ENCODE measurements around the gene WDR74. TPM values are rescaled to one million over a fixed set of nuclear protein-coding genes. Genes with fewer than 3 reads are reported as not detected.

The WDR74 gene
- total and polyA plus RNA-seq, 4 donors, result 26.2 to 64.1 (median 42.0) TPM

DNA sequence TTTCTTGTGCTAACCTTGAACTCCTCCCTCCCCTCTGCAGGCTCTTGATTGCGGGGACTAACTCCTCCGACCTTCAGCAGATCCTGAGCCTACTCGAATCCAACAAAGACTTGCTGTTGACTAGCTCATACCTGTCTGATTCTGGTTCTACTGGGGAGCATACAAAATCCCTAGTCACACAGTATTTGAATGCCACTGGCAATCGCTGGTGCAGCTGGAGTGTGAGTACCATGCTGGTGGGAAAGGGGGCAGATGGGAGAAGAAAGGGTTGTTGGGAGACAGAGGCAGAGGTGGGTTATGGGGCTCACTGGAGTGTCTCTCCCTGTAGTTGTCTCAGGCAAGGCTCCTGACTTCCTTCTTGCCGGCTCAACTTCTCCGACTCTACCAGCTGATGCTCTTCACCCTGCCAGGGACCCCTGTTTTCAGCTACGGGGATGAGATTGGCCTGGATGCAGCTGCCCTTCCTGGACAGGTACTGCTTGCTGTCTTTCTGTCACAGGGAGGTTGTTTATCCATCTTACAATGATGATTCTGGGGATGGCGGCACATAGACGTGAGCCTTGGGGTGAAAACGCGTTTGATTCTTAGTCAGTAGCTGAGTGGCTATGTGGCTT is 45.9 kb upstream of the WDR74 start:
- ATAC-seq (ENCODE audit: insufficient read depth, low FRiP score), result no peak
- H3K4me3 ChIP-seq, result no peak overlapping the region

GRCh38 chr11:62883673-62884072 is 44.3 kb upstream of the WDR74 start:
- no peak for DNase-seq
- no peak for ATAC-seq (ENCODE audit: insufficient read depth, low FRiP score)
- H3K9me3 ChIP-seq (ENCODE audit: control insufficient read depth in 4 of 4, insufficient read depth in 3 of 4, low read length in 3 of 4), result no peaks in the 10 kb centered on the region
- H3K4me1 ChIP-seq (ENCODE audit: control insufficient read depth in 5 of 5, insufficient read depth in 5 of 5, low read length in 5 of 5), result peaks cover 15 to 35% (median 22%) of the 10 kb centered on the region in 5 donors
- H3K9ac ChIP-seq (ENCODE audit: insufficient read depth in 1 of 2, low read length in 2 of 2), result peak overlapping the region in 1 of 2 donors; percentile 47
- WGBS, 2 donors, result 72 to 78% methylated on average over 3 of the region's 3 CpGs
- peak overlapping the region in 1 of 2 donors; percentile 16 for H3K27ac ChIP-seq (ENCODE audit: low read depth in 1 of 2, low read length in 1 of 2)
- no peak for TF ChIP-seq CTCF (IDR thresholded peaks at IDR 0.05; ENCODE audit: control extremely low read depth, extremely low read depth)
- no peak overlapping the region for H3K4me3 ChIP-seq
- peaks cover 46 to 55% (median 49%) of the 10 kb centered on the region in 4 donors for H3K36me3 ChIP-seq (ENCODE audit: control insufficient read depth in 4 of 4, insufficient read depth in 4 of 4, low read length in 4 of 4)
- no peaks in the 10 kb centered on the region for H3K27me3 ChIP-seq (ENCODE audit: control insufficient read depth in 3 of 3, insufficient read depth in 3 of 3, low read length in 2 of 3)

More for the DNA sequence above, 45.9 kb upstream of the WDR74 start:
- Histone ChIP-seq H3K27ac (ENCODE audit: low read depth in 1 of 2, low read length in 1 of 2) (peak overlapping the region in 1 of 2 donors; percentile 11), H3K27me3 (ENCODE audit: control insufficient read depth in 3 of 3, insufficient read depth in 3 of 3, low read length in 2 of 3) (no peaks in the 10 kb centered on the region), H3K4me1 (ENCODE audit: control insufficient read depth in 5 of 5, insufficient read depth in 5 of 5, low read length in 5 of 5) (peaks cover 8 to 23% (median 15%) of the 10 kb centered on the region in 5 donors), H3K36me3 (ENCODE audit: control insufficient read depth in 4 of 4, insufficient read depth in 4 of 4, low read length in 4 of 4) (peaks cover 55 to 62% (median 58%) of the 10 kb centered on the region in 4 donors), H3K9me3 (ENCODE audit: control insufficient read depth in 4 of 4, insufficient read depth in 3 of 4, low read length in 3 of 4) (no peaks in the 10 kb centered on the region), H3K9ac (ENCODE audit: insufficient read depth in 1 of 2, low read length in 2 of 2) (no peak overlapping the region)
- no peak for TF ChIP-seq CTCF (IDR thresholded peaks at IDR 0.05; ENCODE audit: control extremely low read depth, extremely low read depth)
- DNase-seq, result no peak
- 89 to 90% methylated on average over 11 of the region's 11 CpGs for WGBS, 2 donors

DNA sequence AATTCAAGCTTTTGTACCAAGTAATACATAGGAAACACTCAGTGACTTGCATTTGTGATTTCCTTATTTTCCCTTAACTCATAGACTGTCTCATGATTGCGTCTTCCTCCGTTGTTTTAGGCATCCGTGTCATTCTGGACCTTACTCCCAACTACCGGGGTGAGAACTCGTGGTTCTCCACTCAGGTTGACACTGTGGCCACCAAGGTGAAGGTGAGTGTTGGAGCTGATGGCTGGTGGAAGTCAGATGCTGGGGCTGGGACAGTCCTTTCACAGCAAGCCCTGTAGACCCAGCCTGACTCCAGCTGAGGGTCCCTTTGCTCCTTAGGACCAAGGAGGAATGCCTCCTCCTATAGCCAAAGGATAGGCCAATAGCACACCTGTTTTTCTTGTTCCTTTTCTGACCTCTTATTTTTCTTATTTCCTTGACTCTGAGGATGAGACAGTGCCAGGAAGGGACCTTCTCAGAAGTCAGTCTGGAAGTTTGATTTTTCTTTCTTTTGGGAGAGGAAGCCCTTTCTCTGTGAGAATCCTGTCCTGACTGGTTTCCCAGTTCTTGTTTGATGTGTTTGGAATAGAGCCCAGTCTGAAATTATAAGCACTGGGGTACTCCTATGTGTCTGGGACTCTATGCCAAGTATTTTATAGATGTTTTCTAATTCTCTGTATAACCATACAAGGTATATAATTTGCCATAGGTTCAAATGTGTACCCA is 43.6 kb upstream of the WDR74 start:
- H3K27me3 ChIP-seq (ENCODE audit: control insufficient read depth in 3 of 3, insufficient read depth in 3 of 3, low read length in 2 of 3), result no peaks in the 10 kb centered on the region
- peak overlapping the region; percentile 22 to 80 for H3K27ac ChIP-seq (ENCODE audit: low read depth in 1 of 2, low read length in 1 of 2)
- TF ChIP-seq CTCF (IDR thresholded peaks at IDR 0.05; ENCODE audit: control extremely low read depth, extremely low read depth), result no peak
- ATAC-seq (ENCODE audit: insufficient read depth, low FRiP score) (no peak), DNase-seq (peak in 2 of 3 donors; percentile 44 to 59)
- WGBS, 2 donors, result 30 to 37% methylated on average over 5 of the region's 5 CpGs
- H3K9me3 ChIP-seq (ENCODE audit: control insufficient read depth in 4 of 4, insufficient read depth in 3 of 4, low read length in 3 of 4), result no peaks in the 10 kb centered on the region
- H3K4me1 ChIP-seq (ENCODE audit: control insufficient read depth in 5 of 5, insufficient read depth in 5 of 5, low read length in 5 of 5), result peaks cover 15 to 35% (median 20%) of the 10 kb centered on the region in 5 donors
- peak overlapping the region; percentile 98 for H3K9ac ChIP-seq (ENCODE audit: insufficient read depth in 1 of 2, low read length in 2 of 2)
- H3K36me3 ChIP-seq (ENCODE audit: control insufficient read depth in 4 of 4, insufficient read depth in 4 of 4, low read length in 4 of 4), result peaks cover 39 to 49% (median 44%) of the 10 kb centered on the region in 4 donors
- H3K4me3 ChIP-seq, result peak overlapping the region; percentile 55

Data from lung (tissue), 12 donors.